NCI-H524 treated with DMSO at 0.1 percent for 48 hours (cell line): ENCODE data around the gene LILRA2.
"Not testable (repeated sequence)": the region's sequence is repeated elsewhere in the genome, so short reads cannot be mapped to it uniquely, and the experiment has no call there.

Experiments used
- DNase-seq: peaks from one replicate; lab custom pipeline; 2025; lab: John Stamatoyannopoulos, UW

LILRA2 gene

DNA sequence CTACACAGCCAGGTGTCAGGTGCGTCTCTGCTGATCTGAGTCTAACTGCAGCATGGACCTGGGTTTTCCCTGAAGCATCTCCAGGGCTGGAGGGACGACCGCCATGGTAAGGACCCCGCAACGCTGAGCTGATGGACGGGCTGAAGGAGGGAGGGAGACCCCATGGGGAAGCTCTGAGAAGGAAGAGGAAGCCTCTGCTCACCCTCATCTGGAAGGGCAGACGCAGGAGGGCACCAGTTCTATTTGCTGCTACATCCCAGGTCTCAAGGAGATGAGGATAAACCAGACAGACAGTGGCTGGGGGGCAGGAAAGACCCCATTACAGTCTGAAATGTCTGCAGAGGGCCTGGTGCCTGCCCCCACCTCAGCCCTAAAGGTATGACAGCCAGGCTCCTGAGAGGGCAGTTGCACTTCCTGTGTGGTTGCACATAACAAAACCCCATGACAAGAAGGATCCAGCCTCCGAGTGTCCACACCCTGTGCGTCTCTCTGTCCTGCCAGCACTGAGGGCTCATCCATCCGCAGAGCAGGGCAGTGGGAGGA is at the start of gene LILRA2:
Gene LILRA2 (plus strand): TSS at position 461 of the 543 bp plus-strand sequence. CDS start 89 bp downstream, outside the sequence.
- no peak for DNase-seq

DNA sequence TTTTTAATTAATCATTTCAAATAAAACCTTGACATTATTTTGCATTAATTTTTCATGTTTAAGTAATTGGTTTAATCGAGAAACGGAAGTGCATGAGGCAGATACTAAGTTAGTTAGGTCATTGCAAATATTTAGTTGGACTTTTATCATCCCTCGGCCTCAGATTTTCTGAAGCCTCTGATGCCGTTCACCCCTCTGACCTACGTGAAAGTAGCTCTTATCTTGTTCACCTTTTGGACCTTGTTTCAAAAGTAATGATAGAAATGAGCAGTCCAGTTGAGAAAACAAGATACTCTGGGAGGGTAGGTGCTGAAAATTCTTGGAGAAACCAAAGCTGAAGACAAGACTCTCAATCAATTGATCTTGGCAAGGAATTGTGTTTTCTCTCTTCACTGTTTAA is 48.0 kb upstream of the LILRA2 start:
- DNase-seq, result no peak

DNA sequence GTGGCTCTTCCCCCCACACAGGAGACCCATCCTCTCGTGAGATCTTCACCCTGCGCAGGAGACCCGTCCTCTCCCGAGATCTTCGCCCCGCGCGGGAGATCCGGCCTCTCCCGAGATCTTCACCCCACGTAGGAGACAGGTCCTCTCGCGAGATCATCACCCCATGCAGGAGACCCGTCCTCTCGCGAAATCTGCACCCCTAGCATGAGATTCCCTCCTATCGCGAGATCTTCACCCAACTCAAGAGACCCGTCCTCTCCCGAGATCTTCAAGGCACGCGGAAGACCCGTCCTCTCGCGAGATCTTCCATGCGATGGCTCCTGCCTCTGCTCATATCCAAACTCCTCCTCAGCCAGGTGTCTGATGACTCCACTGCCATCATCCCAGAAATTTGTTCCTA is 46.6 kb upstream of the LILRA2 start:
- no peak for DNase-seq

DNA sequence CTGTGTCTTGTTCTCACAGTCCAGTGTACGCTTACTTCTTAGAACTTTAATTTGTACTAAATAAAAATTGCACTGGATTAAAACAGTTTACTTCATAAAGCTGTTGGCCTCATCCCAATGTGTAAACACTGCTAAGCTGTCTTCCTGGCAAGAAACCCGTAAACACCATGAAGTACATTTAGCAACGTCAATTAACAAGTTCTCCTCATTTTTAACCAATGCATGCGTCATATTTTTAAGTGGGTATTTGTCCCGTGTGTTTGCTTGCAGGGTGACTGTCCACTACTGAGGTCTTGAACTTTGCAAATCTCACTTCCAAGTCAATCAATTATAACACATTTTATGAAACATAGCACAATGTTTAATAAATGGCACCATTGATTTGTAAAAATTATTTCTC is 42.7 kb upstream of the LILRA2 start:
- DNase-seq, result no peak

DNA sequence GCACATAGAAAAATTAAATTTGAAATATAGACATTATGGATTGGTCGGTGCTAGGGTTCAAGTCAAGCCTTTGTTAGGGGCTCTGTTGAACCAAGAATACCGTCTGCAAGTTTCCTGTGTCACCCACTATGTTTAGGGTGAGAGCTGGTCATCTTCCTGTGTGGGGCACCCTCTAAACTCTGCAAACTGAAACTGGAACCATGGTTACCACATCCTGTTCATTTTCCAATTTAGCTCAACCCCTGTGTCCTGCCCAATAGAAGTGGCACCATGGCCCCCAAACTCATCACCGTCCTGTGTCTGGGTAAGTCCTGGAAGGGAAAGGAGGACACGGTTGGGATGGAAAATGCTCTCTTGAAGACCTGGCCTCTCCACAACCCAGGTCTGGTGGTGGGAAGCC is 41.1 kb upstream of the LILRA2 start:
- no peak for DNase-seq

DNA sequence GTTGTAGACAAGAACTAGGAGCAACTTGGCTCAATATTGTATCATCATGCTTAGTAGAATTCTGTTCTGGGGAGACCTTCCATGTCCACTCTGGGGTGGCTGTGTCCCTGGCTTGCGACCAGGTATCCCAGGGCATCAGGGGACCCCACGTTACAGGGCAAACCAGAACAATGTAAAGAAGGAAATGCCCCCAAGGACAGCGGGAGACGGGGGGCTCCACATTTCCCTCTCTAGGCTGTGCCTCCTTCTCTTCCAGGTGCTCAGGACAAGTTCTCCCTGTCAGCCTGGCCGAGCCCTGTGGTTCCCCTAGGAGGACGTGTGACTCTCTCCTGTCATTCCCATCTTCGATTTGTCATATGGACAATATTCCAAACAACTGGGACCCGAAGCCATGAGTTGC is 40.1 kb upstream of the LILRA2 start:
- no peak for DNase-seq

DNA sequence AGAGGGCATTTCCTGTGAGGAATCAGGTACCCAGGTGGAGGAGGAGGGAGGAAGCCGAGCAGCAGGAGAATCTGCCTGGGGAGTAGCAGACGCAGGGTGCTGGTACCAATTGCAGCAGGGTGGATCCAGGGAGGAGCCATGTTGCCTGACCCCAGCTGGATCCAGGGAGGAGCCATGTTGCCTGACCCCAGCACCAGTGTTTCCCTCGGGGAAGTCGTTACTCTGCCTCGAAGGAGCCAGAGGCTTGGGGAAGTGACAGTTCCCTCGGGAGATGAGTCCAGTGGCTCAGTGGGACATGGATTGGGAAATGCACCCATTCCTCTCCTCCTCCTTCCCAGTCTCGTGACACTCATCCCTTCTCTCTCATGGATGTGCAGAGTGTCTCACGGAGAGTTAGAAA is 39.4 kb upstream of the LILRA2 start:
- DNase-seq, result no peak

DNA sequence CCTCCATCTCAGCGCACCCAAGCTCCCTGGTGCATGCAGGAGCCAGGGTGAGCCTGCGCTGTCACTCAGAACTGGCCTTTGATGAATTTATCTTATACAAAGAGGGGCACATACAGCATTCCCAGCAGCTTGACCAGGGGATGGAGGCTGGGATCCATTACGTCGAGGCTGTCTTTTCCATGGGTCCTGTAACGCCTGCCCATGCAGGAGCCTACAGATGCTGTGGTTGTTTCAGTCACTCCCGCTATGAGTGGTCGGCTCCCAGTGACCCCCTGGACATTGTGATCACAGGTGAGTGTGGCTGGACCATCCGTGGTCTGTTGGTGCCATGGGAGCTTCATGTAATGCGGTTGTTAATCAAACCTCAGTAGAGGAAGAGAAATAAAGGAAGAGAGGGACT is 38.0 kb upstream of the LILRA2 start:
- no peak for DNase-seq

DNA sequence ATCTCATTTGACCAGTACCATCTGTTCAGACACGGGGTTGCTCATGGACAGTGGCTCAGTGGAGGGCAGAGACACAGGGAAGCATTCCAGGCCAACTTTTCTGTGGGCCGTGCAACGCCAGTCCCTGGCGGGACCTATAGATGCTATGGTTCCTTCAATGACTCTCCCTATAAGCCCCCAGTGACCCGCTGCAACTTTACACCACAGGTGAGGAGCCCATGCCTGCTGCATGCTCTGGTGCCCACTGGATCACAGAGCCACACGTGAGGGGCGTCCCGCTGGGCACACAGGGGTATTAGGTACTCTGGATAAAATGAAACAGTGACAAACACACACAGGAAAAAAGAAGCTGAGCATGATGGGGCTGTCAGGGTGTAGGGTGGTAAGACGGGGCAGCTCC is 36.6 kb upstream of the LILRA2 start:
- DNase-seq, result no peak

DNA sequence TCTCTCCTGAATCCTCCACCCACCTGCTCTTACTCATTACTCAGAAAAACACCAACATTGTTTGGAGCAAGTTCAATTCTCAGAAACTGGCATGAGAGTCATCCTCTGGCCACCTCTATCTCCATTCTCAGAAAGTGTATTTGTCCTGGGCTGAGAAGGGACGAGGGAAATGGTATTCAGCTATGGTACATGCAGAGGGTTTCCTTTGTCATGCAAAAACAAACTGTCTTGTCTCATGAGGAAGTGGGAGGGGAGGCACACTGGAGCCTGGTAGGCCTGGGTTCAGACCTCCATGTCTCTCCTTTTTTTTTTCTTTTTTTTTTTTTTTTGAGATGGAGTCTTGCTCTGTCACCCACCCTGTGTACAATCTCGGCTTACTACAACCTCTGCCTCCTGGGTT is 31.9 kb upstream of the LILRA2 start:
- no peak for DNase-seq

DNA sequence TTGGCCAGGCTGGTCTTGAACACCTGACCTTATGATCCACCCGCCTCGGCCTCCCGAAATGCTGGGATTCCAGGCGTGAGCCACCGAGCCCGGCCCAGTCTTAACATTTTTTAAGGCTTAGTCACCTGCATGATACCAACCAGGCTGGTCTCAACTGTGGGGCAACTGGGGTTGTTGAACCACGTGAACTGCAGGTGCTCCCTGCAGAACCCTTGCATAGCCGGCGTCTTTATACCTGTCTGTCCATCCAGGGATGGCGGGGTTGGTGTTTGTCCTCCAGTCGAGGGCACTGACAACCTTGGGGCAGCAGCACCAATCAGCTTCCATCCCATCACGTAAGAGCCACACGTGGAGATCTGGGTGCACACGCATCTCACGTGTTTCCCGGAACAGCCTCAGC is 24.8 kb upstream of the LILRA2 start:
- DNase-seq, result no peak

DNA sequence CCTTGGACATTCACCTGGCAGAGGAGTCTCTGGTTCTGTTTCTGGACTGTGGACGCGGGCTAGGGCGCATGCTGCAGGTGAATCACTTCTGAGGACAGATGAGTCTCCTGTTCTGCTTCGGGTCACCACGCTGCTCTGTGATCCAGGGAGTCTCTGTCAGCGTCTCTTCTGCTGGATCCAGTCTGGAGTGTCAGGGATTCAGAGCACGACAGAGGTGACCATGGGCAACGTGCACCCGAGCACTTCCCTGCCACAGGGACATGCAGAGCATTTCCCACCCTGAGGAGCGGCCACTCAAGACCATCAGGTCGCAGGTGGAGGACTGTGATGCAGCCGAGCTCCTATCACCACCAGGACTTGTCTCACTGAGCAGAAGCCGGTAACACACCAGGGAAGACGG is 24.4 kb upstream of the LILRA2 start:
- DNase-seq, result no peak

DNA sequence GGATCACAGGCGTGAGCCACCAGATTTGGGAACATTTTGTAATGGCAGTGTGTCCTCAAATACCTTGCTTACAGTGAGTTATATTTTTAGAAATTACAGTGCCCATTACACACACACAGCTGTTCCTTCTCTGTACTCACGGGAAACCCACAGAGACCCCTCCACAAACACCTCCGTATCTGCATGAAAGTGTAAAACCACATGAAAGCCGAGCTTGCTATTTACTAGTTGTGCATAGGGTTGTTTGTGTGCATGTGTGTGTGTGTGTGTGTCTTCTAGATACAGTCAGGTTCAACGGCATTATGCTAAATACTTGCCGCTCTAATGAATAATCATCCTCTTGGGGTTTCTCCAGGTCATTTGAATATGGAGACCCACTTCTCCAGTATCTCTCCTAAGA is 22.3 kb upstream of the LILRA2 start:
- no peak for DNase-seq

DNA sequence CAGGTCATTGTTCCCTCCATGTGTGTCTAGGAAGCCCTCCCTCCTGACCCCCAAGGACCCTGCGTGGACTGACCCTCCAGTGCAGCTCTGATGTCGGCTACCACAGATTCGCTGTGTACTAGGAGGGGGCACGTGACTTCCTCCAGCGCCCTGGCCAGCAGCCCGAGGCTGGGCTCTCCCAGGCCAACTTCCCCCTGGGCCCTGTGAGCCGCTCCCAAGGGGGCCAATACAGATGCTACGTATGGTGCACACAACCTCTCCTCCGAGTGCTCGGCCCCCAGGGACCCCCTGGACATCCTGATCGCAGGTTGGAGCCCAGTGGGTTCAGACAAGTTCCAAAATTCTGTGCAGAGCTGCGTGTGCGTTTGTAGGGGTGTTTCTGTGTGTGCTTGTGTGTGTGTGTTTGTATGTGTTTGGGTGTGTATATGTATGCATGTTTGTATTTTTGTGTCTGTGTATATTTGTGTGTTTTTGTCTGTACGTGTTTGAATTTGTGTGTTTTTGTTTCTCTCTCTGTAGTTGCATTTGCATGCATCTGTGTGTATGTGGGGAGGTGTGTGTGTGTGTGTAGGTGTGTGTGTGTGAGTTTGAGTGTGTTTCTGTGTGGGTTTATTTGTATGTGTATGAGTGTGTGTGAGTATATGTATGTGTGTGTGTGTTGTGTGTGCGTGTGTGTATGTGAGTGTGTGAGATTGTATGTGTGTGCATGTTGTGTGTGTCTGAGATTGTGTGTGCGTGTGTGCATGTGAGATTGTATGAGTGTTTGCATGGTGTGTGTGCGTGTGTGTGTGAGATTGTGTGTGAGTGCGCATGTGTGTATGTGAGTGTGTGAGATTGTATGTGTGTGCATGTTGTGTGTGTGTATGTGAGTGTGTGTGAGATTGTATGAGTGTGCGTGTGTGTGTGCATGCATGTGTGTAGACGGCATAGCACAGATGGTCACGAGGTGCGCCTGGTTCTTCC is 21.4 kb upstream of the LILRA2 start:
- DNase-seq, result no peak

DNA sequence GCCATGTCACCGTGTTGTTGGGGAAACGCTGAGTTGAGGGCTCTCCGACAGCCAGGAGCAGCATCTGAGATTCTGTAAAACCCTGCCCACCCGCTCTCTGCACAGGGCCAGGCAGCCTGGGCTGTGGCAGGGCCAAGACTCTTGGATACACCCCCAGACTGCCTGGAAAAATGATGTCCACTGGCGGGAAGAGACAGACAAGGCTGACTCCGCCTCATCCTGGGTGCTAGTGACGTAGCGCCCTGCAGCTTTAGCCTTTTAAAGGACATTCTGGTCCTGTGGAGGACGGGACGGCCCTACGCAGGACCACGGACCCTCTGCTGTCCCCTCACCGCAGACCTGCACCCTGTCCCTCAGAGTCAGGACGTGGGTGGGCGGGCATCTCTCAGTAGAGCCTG is 20.7 kb upstream of the LILRA2 start:
- DNase-seq, result no peak

DNA sequence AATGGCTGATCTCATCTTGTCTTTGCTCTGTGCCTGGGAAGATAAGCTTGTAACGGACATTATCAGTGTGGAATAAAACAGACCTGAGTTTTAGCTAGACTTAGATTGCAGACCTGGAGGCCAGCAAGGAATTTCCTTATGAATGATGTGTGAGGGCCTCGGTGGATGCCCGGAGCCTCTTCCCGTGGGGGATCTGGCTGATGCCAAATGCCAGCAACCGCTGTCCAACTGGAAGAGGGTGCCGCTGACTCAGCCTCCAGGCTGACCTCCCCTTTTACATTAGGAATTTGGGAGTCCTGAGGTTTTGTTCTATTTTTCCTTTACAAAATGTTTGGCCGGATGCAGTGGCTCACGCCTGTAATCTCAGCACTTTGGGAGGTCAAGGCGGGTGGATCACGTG is 19.6 kb upstream of the LILRA2 start:
- DNase-seq, result no peak

DNA sequence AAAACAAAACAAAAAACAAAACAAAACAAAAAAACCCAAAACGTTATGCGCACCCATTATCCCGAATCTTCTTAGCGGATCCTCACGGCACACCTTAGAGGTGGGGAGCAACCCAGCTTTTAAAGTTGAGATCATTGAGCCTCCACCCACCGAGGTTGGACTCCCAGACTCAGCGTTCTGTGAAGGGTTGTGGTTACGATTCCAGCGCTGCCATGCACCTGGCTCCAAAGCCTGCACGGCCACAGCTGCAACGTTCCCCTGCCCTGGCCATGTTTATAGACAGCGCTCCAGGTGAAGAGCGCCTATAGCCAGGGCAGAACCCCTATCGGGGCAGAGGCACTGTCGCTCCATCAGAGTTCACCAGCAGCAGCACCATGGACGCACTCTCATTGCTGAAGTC is 18.7 kb upstream of the LILRA2 start:
- DNase-seq, result no peak

DNA sequence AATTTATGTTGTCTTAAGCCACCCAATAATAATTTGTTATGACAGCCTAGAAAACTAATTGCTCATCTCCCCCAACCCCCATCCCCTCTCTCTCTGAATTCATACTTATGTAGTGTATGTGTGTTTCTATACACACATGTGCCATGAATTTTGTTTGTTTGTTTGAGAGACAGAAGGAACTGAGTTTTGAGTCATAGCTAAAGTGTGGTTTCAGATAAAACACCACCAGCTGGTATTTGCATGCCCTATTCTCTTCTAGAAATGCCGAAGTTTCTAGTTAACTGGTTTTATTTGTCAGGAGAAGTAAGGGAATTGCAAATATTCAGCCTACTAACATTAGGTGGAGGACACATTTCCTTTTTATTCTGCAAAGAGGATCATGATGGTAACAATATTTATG is 17.4 kb upstream of the LILRA2 start:
- DNase-seq, result no peak

DNA sequence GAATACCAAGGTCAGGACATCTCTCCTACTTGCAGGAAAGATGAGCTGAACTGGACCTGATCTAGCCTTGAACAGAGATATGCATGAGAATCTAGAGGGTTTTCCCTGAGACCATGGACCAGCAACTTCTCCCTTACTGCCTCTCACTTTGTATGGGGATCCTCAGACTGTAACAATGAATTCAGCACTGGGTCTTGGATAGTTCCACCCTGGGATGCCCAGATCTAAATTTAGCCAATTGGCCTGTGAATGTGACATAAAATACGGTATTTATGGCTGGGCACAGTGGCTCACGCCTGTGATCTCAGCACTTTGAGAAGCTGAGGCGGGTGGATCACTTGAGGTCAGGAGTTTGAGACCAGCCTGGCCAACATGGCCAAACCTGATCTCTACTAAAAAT is 15.3 kb upstream of the LILRA2 start:
- DNase-seq, result no peak

DNA sequence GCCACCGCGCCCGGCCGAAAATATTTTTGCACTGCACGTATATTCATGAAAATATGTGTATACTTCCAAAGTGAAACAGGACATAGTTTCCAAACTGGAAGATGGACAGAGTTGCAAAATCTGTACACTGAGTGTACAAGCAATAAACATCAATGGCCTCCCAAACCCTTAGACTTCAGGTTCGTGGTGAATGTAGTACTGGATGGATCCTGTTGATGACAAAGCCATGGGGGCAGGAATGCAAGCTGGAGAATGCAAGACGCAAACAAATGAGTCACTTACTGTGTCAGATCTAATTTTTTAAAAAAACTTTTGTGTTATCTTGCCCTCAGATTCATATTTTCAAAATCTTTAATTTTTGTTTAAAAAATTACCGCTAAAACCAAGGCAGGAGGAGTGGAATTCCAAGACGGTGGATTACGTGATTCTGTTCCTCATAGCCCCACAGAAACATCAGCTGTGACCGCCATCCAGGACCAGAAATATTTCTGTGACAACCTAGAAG is 12.7 kb upstream of the LILRA2 start:
- DNase-seq, result no peak

DNA sequence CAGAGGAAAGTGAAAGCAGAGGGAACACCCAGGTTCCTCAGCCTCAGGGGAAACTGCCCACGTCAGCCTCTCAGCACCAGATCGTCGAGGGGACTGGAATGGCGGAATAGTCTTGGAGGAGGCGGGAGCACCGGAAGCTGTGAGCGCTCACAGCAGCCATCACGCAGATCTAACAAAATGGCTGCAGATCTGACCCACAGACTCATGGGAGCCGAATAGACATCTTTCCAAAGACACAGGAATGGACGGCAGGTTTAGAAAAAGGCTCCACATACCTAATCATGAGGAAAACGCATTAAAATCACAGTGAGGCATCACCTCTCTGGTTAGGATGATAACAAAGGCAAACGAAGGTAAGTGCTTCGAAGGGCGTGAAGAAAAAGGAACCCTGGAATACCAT is 11.8 kb upstream of the LILRA2 start:
- no peak for DNase-seq

DNA sequence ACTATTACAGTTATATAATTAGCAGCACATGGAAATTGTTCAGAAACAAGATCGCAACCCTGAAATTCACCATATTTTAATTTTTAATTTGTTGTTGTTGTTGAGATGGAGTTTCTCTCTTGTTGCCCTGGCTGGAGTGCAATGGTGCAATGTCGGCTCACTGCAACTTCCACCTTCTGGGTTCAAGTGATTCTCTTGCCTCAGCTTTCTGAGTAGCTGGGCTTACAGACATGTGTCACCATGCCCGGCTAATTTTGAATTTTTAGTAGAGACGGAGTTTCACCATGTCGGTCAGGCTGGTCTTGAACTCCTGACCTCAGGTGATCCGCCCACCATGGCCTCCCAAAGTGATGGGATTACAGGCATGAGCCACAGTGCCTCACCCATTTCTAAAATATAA is 10.4 kb upstream of the LILRA2 start:
- DNase-seq, result not testable (repeated sequence)

DNA sequence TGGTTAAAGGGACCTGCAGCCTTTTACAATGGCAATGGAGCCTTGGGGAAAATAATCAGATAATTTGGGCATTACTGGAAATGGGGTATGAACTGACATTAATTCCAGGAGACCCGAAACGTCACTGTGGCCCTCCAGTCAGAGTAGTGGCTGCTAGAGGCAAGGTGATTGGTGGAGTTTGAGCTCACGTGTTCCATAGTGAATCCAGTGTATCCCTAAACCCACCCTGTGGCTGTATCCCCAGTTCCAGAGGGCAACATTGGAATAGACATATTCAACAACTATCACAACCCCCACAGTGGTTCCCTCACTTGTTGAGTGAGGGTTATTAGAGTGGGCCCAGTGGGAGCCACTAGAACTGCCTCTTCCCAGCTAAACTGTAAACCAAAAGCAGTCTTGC is 3.3 kb upstream of the LILRA2 start:
- no peak for DNase-seq
